GM12878 (cell line): ENCODE results near the gene ATP6V1G2. TPM values are rescaled to one million over a fixed set of nuclear protein-coding genes. Genes with fewer than 3 reads are reported as not detected.

Experiments used
- ATAC-seq: fragments of 200-7000 bp; cut with Tn5 transposase; 3 replicates; pipeline ENCODE4 v1.9.1; 2020; ENCODE audit warnings: mild to moderate bottlenecking, moderate library complexity
- BruUV-seq: library from RNA; stranded (reverse); fragments of 400-500 nt; replicated peaks from 2 replicates; lab custom pipeline; 2021; lab: Mats Ljungman, UMichigan
- CTCF ChIA-PET: fragments of 300-600 bp; sonication (Branson Sonifier 250); formaldehyde crosslinking; extraction: SDS; loops from one replicate; lab custom pipeline; 2021; ENCODE audit warnings: inconsistent platforms; lab: Yijun Ruan, JAX
- POLR2A ChIA-PET: fragments of 350-600 bp; formaldehyde crosslinking; extraction: SDS; loops from one replicate; lab custom pipeline; 2021; ENCODE audit warnings: inconsistent platforms; lab: Charles Lee
- RAD21 ChIA-PET: fragments of 300-600 bp; sonication (Branson Sonifier 250); formaldehyde crosslinking; loops from one replicate; lab custom pipeline; 2023; ENCODE audit warnings: antibody characterized with exemption; ENCODE audit not compliant: unreplicated experiment; lab: Charles Lee
- SMC1A ChIA-PET: fragments of 300-600 bp; sonication (Branson Sonifier 250); formaldehyde crosslinking; loops from one replicate; lab custom pipeline; 2023; ENCODE audit not compliant: unreplicated experiment, uncharacterized antibody; lab: Charles Lee
- DNase-seq: peaks from one replicate; pipeline ENCODE4 v3.0.0-alpha.2; 2011; ENCODE audit warnings: low read depth, low spot score
- FAIRE-seq: peaks from 3 replicates; lab custom pipeline; 2011; peaks lifted over from hg19 to GRCh38; lab: Jason Lieb, UNC
- H2AFZ ChIP-seq: 2 replicates; pipeline ENCODE4 v1.6.0; 2011; ENCODE audit warnings: low read depth, low read length, control low read depth; ENCODE audit not compliant: control insufficient read depth
- H3K27ac ChIP-seq: 2 replicates; pipeline ENCODE4 v1.5.1; 2011; ENCODE audit warnings: control low read depth; ENCODE audit not compliant: control insufficient read depth, insufficient read depth
- H3K27me3 ChIP-seq, 2 experiments: replicated peaks in 1 of 2; 2 replicates each; pipeline versions ENCODE4 v1.6.0 to v1.6.1; 2011; ENCODE audit warnings: low read length in 1 of 2; ENCODE audit not compliant: control insufficient read depth in 2 of 2, insufficient read depth in 2 of 2
- H3K36me3 ChIP-seq, 2 experiments: 2 replicates each; pipeline ENCODE4 v1.5.1; 2011; ENCODE audit warnings: low read length in 1 of 2; ENCODE audit not compliant: control insufficient read depth in 2 of 2, insufficient read depth in 2 of 2
- H3K4me1 ChIP-seq: 2 replicates; pipeline ENCODE4 v1.6.1; 2011; ENCODE audit warnings: mild to moderate bottlenecking, low read length, moderate library complexity, mixed read lengths; ENCODE audit not compliant: control insufficient read depth, insufficient read depth
- H3K4me2 ChIP-seq: 2 replicates; pipeline ENCODE4 v1.6.0; 2011; ENCODE audit warnings: control low read depth; ENCODE audit not compliant: control insufficient read depth, insufficient read depth
- H3K4me3 ChIP-seq: fragments of 200-600 bp; sonication (generic); 2 replicates; pipeline ENCODE4 v1.5.1; 2016
- H3K79me2 ChIP-seq: 2 replicates; pipeline ENCODE4 v1.6.0; 2011; ENCODE audit warnings: low read length; ENCODE audit not compliant: control insufficient read depth, insufficient read depth
- H3K9ac ChIP-seq: 2 replicates; pipeline ENCODE4 v1.8.0; 2011; ENCODE audit warnings: low read length, control low read depth, mixed read lengths; ENCODE audit not compliant: control insufficient read depth, insufficient read depth
- H3K9me3 ChIP-seq: replicated peaks from 3 replicates; pipeline ENCODE4 v1.5.1; 2011; ENCODE audit warnings: mild to moderate bottlenecking, low read length; ENCODE audit not compliant: control insufficient read depth, insufficient read depth
- H4K20me1 ChIP-seq: 2 replicates; pipeline ENCODE4 v1.6.0; 2011; ENCODE audit not compliant: control insufficient read depth, insufficient read depth
- EGR1 ChIP-seq, 2 experiments: IDR thresholded peaks; 1 replicate in 1 of 2; 2 replicates in 1 of 2; pipeline ENCODE4 v1.6.1; 2011 to 2012; ENCODE audit warnings: low read depth in 2 of 2, low read length in 2 of 2, borderline replicate concordance in 1 of 2, mild to moderate bottlenecking in 1 of 2, moderate library complexity in 1 of 2
- MEF2B ChIP-seq: fragments of 450-650 bp; IDR thresholded peaks from 2 replicates; pipeline ENCODE4 v1.6.1; 2018; ENCODE audit warnings: mild to moderate bottlenecking, moderate library complexity; ENCODE audit not compliant: partially characterized antibody, poor library complexity, severe bottlenecking
- TAF1 ChIP-seq: IDR thresholded peaks from 2 replicates; pipeline ENCODE4 v1.6.1; 2011; ENCODE audit warnings: mild to moderate bottlenecking, low read depth, low read length, borderline replicate concordance
- TCF3 ChIP-seq: IDR thresholded peaks from 2 replicates; pipeline ENCODE4 v1.6.1; 2012; ENCODE audit warnings: low read depth, mild to moderate bottlenecking, low read length, borderline replicate concordance; ENCODE audit not compliant: insufficient read depth
- ZBTB11 ChIP-seq: fragments of 450-650 bp; formaldehyde crosslinking; IDR thresholded peaks from 2 replicates; pipeline ENCODE4 v1.5.0; 2022; ENCODE audit warnings: mild to moderate bottlenecking, missing genetic modification characterization
- ZBTB40 ChIP-seq: fragments of 450-650 bp; IDR thresholded peaks from 2 replicates; pipeline ENCODE4 v1.6.1; 2016; ENCODE audit warnings: mild to moderate bottlenecking, moderate library complexity, borderline replicate concordance
- ZNF384 ChIP-seq: IDR thresholded peaks from 2 replicates; pipeline ENCODE4 v1.6.1; 2012; ENCODE audit warnings: low read depth, mild to moderate bottlenecking, low read length, improper control_type of control experiment, borderline replicate concordance
- WGBS: methylation state at CpG from one replicate; pipeline ENCODE4 v1.1.6; 2016; ENCODE audit warnings: low lambda C conversion rate; ENCODE audit not compliant: insufficient replicate concordance, insufficient coverage; ENCODE audit errors: missing lambda C conversion rate; 5-methylcytosine and 5-hydroxymethylcytosine counted together
- in situ Hi-C: fragments of 300-500 bp; cut with MboI; formaldehyde crosslinking; loops from 9 replicates; pipeline ENCODE4 v1.14.3; 2018; ENCODE audit warnings: mixed read lengths
- intact Hi-C: fragments of 100-400 bp; cut with micrococcal nuclease; formaldehyde crosslinking; loops from one replicate; pipeline ENCODE4 v1.14.2; 2022; ENCODE audit not compliant: unreplicated experiment
- polyA plus RNA-seq, 11 experiments: library from polyadenylated mRNA; depleted of rRNA in 4 of 11; unstranded in 6 of 11; stranded (reverse) in 5 of 11; fragments of >200 nt; fragmentation: Nextera tagmentation in 4 of 11; fragmentation: Illumina TruSeq in 1 of 11; extraction: Ambion mirVana in 4 of 11; extraction: Trizol in 1 of 11; gene quantifications; 1 replicate in 1 of 11; 2 replicates in 10 of 11; pipeline versions ENCODE4 v1.2.1 to v1.2.3, GENCODE V29; 2011 to 2016; ENCODE audit warnings: inconsistent platforms in 2 of 11, missing spikeins in 2 of 11, low read depth in 1 of 11
- total RNA-seq, 4 experiments: library from RNA; depleted of rRNA in 3 of 4; stranded (reverse); fragments of >200 nt in 3 of 4; fragmentation: Illumina TruSeq in 1 of 4; extraction: Trizol in 1 of 4; gene quantifications; 2 replicates each; pipeline versions ENCODE4 v1.2.1 to v1.2.3, GENCODE V29; 2013 to 2021
- TF ChIP-seq, protein P1 (sequence below): fragments of 450-650 bp; IDR thresholded peaks from 2 replicates; pipeline ENCODE4 v1.6.1; 2017; ENCODE audit warnings: mild to moderate bottlenecking, moderate library complexity

The ATP6V1G2 gene
- total and polyA plus RNA-seq, 10 of the 15 experiments (the other 5 are each of a cell fraction or from before 2014, with no cell fraction given): 0.45 to 8.9 (median 2.8) TPM

DNA sequence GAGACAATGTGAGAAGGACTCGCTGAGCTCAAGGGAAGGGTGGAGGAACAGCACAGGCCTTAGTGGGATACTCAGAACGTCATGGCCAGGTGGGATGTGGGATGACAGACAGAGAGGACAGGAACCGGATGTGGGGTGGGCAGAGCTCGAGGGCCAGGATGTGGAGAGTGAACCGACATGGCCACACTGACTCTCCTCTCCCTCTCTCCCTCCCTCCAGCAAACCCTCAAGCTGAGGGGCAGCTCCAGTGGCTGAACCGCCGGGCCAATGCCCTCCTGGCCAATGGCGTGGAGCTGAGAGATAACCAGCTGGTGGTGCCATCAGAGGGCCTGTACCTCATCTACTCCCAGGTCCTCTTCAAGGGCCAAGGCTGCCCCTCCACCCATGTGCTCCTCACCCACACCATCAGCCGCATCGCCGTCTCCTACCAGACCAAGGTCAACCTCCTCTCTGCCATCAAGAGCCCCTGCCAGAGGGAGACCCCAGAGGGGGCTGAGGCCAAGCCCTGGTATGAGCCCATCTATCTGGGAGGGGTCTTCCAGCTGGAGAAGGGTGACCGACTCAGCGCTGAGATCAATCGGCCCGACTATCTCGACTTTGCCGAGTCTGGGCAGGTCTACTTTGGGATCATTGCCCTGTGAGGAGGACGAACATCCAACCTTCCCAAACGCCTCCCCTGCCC is 30.6 kb upstream of the ATP6V1G2 start:
- ATAC-seq (peak; percentile 12), DNase-seq (no peak), FAIRE-seq (no peak)
- SMC1A ChIA-PET: interaction anchor here (0.8 to 45.5 kb wide), 6 partner anchors 8 to 40 kb away, joined by 3 to 1989 read pairs (median 30); partner anchors contain the start of genes AIF1, ATP6V1G2, DDX39B and LST1
- H3K27me3 ChIP-seq: no peaks in the 10 kb centered on the region
- in situ Hi-C loops (no loop called here), intact Hi-C loops (loop anchor here (1.0 kb wide), 1 partner anchor 17 kb away; no protein-coding TSS in a partner anchor)
- no TSS peak for BruUV-seq
- H3K4me2 ChIP-seq: peak overlapping the region; percentile 84
- CTCF ChIA-PET: interaction anchor here (0.6 to 31.0 kb wide), 7 partner anchors 16 to 192 kb away, joined by 3 to 2098 read pairs (median 3); partner anchors contain the start of genes ATP6V1G2, DDX39B, LST1 and LTA
- WGBS: 7% methylated on average over 19 of the region's 19 CpGs
- RAD21 ChIA-PET: interaction anchor here (0.7 to 17.5 kb wide), 9 partner anchors 9 to 254 kb away, joined by 3 to 620 read pairs (median 7); partner anchors contain the start of genes ATP6V1G2, DDX39B, LST1 and NCR3
- peak overlapping the region; percentile 96 for H3K27ac ChIP-seq
- H3K79me2 ChIP-seq: peaks cover 87% of the 10 kb centered on the region
- no peaks in the 10 kb centered on the region for H4K20me1 ChIP-seq
- H3K9me3 ChIP-seq: no peaks in the 10 kb centered on the region
- H3K4me3 ChIP-seq: peak overlapping the region; percentile 91
- no peak overlapping the region for H2AFZ ChIP-seq
- H3K36me3 ChIP-seq: peaks cover 0 to 7% of the 10 kb centered on the region in 2 experiments; a peak in 2 of 4 replicates
- POLR2A ChIA-PET: interaction anchor here (0.7 to 17.1 kb wide), 10 partner anchors 7 to 253 kb away, joined by 3 to 282 read pairs (median 28); partner anchors contain the start of genes ATP6V1G2, DDX39B, HSPA1B and LSM2
- H3K9ac ChIP-seq: peak overlapping the region; percentile 82
- peaks cover 47% of the 10 kb centered on the region for H3K4me1 ChIP-seq
- TF ChIP-seq ZBTB40 (peak; percentile 74; the same call in 1 of the 2 replicates), EGR1 (IDR thresholded peaks at IDR 0.05; ENCODE audit: borderline replicate concordance in 1 of 2, low read depth in 2 of 2, low read length in 2 of 2) (no peak), TCF3 (no peak), ZBTB11 (CRISPR knock-in tag) (0 out of 2 replicates have a peak, but pooled peaks have one; percentile 23), MEF2B (no peak), TAF1 (no peak; the same call in 1 of the 2 replicates), ZNF384 (no peak)
- TF ChIP-seq, protein P1, sequence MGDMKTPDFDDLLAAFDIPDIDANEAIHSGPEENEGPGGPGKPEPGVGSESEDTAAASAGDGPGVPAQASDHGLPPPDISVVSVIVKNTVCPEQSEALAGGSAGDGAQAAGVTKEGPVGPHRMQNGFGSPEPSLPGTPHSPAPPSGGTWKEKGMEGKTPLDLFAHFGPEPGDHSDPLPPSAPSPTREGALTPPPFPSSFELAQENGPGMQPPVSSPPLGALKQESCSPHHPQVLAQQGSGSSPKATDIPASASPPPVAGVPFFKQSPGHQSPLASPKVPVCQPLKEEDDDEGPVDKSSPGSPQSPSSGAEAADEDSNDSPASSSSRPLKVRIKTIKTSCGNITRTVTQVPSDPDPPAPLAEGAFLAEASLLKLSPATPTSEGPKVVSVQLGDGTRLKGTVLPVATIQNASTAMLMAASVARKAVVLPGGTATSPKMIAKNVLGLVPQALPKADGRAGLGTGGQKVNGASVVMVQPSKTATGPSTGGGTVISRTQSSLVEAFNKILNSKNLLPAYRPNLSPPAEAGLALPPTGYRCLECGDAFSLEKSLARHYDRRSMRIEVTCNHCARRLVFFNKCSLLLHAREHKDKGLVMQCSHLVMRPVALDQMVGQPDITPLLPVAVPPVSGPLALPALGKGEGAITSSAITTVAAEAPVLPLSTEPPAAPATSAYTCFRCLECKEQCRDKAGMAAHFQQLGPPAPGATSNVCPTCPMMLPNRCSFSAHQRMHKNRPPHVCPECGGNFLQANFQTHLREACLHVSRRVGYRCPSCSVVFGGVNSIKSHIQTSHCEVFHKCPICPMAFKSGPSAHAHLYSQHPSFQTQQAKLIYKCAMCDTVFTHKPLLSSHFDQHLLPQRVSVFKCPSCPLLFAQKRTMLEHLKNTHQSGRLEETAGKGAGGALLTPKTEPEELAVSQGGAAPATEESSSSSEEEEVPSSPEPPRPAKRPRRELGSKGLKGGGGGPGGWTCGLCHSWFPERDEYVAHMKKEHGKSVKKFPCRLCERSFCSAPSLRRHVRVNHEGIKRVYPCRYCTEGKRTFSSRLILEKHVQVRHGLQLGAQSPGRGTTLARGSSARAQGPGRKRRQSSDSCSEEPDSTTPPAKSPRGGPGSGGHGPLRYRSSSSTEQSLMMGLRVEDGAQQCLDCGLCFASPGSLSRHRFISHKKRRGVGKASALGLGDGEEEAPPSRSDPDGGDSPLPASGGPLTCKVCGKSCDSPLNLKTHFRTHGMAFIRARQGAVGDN: peak; percentile 82
